Mucosa of descending colon (tissue), 3 donors: ENCODE measurements around the gene TMEM186. TPM values are rescaled to one million over a fixed set of nuclear protein-coding genes. Genes with fewer than 3 reads are reported as not detected.
"Not testable (repeated sequence)": the region's sequence is repeated elsewhere in the genome, so short reads cannot be mapped to it uniquely, and the experiment has no call there.

Experiments
- ATAC-seq: fragments of 200-7000 bp; cut with Tn5 transposase; one replicate; pipeline ENCODE4 v1.9.1; 2020; ENCODE audit warnings: mild to moderate bottlenecking, moderate library complexity
- DNase-seq, 3 donors: peaks; one replicate each; pipeline ENCODE4 v3.0.0-alpha.2; 2020
- H3K36me3 ChIP-seq: fragments of 200-600 bp; one replicate; pipeline ENCODE4 v1.8.0; 2021; ENCODE audit warnings: low read depth, mild to moderate bottlenecking
- H3K4me1 ChIP-seq: fragments of 200-600 bp; one replicate; pipeline ENCODE4 v1.8.0; 2021; ENCODE audit warnings: low read depth, mild to moderate bottlenecking
- H3K4me3 ChIP-seq: fragments of 200-600 bp; one replicate; pipeline ENCODE4 v1.8.0; 2021; ENCODE audit warnings: mild to moderate bottlenecking
- H3K9me3 ChIP-seq: fragments of 200-600 bp; one replicate; pipeline ENCODE4 v1.8.0; 2021; ENCODE audit warnings: mild to moderate bottlenecking
- CTCF ChIP-seq: fragments of 200-600 bp; IDR thresholded peaks from one replicate; pipeline ENCODE4 v1.8.0; 2022; ENCODE audit warnings: antibody characterized with exemption, mild to moderate bottlenecking
- intact Hi-C, 2 donors: fragments of 100-400 bp; cut with DNase I in 1 of 2; cut with micrococcal nuclease in 1 of 2; formaldehyde crosslinking; loops; one replicate each; pipeline versions ENCODE4 v1.11.0 to v1.11.1; 2022; cut with DNase I, micrococcal nuclease
- long read RNA-seq, 2 donors: library from polyadenylated mRNA; unstranded; transcript quantifications; one replicate each; pipeline ENCODE4 v2.0.0, GENCODE V29; 2019 to 2021
- total RNA-seq, 3 donors: library from RNA; stranded (reverse); fragmentation: NEBNext Ultra II Directional in 2 of 3; extraction: Animal tissue kit (Norgen Biotek cat#: 25700) in 2 of 3; gene quantifications; one replicate each; pipeline versions ENCODE4 v1.2.1 to v1.2.4, GENCODE V29; 2021 to 2023
- donor health status: DM: no; HTN: no; CAD: no; lungs with moderate emphysema.
- donor health status: DM: no; HTN: no; CAD: no.
- donor health status: DM: no; HTN: yes; CAD: no.

The TMEM186 gene
- 10 to 100 TPM; 12.2 to 13.9 (median 13.2) TPM for total RNA-seq
- long read RNA-seq, donor 1, transcript TMEM186-201 (2 exons, 1,448 nt) = major isoform, 10 of 15 reads
- long read RNA-seq, donor 1, partial matches to known transcripts = 0 of 15 reads
- long read RNA-seq, donor 1, other reads (novel, unspliced or antisense) = 5 of 15 reads
- long read RNA-seq, donor 2, transcript TMEM186-201 (2 exons, 1,448 nt) = major isoform, 10 of 14 reads
- long read RNA-seq, donor 2, partial matches to known transcripts = 0 of 14 reads
- long read RNA-seq, donor 2, other reads (novel, unspliced or antisense) = 4 of 14 reads

DNA sequence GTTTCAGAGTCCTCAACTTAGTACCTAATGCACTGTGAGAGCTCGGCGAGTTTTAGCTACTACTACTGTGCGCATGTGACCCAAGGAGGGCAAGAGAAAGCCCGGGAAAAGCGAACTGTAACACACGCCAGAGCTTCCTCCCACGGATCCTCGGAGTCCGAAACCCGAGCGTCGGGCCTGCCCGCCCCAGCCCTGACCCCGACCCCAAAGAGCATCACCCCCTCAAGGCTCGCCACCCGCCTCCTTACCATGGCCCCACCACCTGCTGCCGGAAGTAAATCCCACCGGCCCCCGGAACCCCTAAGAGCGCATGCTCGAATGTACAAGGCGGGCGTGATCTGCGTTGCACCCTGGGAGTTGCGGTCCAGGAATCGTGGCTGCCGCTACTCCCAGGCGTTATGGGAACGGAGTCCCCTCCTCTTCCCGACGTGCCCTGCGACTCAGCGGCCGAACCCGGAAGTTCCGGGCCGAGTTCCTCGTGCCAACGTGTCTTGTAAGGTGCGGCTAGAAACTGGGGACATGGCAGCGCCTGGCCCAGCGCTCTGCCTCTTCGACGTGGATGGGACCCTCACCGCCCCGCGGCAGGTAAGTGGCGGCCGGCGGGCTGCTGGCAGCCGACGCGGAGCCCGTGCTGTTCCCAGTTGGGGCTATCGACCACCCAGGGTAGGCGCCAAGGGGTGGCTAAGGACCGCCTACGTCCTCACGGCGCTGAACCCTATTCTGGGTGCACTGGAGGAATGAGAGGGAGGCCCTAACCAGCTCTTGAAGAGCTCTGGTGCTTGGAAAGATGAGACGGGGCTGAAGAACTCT lies at the start of gene TMEM186, which contains the start of gene PMM2:
TMEM186 (minus strand) TSS at position 276 of the 810 bp plus-strand sequence; CDS start at position 251, 25 bp downstream.
PMM2 (plus strand) TSS at position 476 of the 810 bp plus-strand sequence; CDS start at position 520, 44 bp downstream.
- peak within 1 kb of the TSS; percentile 74 for H3K4me3 ChIP-seq
- TF ChIP-seq CTCF = no peak
- ATAC-seq (peak; percentile 97), DNase-seq (peak; percentile 96 to 98 (median 98))
- H3K9me3 ChIP-seq = no peaks in the 10 kb centered on the region
- H3K4me1 ChIP-seq = peaks cover 33% of the 10 kb centered on the region
- no peaks in the 10 kb centered on the region for H3K36me3 ChIP-seq
- intact Hi-C loops = no loop called here

- no peak for DNase-seq
- no peak for TF ChIP-seq CTCF
These were observed 49.7 kb upstream of the TMEM186 start for GRCh38 chr16:8847145-8847544.

DNA sequence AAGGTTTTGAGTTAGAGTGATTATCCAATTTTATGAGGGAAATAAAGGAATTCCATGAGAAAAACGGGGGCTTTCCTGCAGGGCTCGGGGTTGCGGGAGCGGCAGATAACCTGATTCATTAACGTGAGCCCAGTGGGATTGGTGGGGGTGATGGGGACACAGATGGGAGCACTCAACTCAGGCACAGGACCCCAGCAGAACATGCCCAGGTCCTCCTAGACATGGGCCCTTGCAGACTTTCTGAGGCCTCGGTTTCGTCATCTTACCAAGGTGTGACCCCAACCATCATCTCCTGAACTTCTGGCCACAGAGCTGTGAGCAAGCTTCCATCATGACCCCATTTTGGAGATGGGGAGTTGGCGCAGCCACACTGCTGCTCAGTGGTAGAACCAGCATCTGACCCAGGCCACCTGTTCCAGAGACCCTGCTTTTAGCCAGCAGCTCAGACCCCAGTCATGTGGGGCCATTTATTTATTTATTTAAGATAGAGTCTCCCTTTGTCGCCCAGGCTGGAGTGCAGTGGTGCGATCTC lies 49.0 kb upstream of the TMEM186 start:
- no peak for ATAC-seq
- Histone ChIP-seq H3K36me3 (peaks cover 10% of the 10 kb centered on the region), H3K4me3 (no peak overlapping the region), H3K9me3 (no peaks in the 10 kb centered on the region), H3K4me1 (no peaks in the 10 kb centered on the region)
- intact Hi-C loops = no loop called here
- no peak for TF ChIP-seq CTCF
- no peak for DNase-seq

More at GRCh38 chr16:8847145-8847544, 49.7 kb upstream of the TMEM186 start:
- H3K4me3 ChIP-seq = no peak overlapping the region
- ATAC-seq = no peak
- H3K4me1 ChIP-seq = no peaks in the 10 kb centered on the region
- intact Hi-C loops = no loop called here
- H3K36me3 ChIP-seq = peaks cover 10% of the 10 kb centered on the region
- no peaks in the 10 kb centered on the region for H3K9me3 ChIP-seq

- DNase-seq = no peak
- no peak for TF ChIP-seq CTCF
- H3K9me3 ChIP-seq = no peaks in the 10 kb centered on the region
- H3K4me3 ChIP-seq = no peak overlapping the region
- ATAC-seq = no peak
- intact Hi-C loops = no loop called here
- peaks cover 10% of the 10 kb centered on the region for H3K36me3 ChIP-seq
- H3K4me1 ChIP-seq = no peaks in the 10 kb centered on the region
These were observed 48.4 kb upstream of the TMEM186 start for GRCh38 chr16:8845699-8846298.

GRCh38 chr16:8843296-8843695 lies 45.9 kb upstream of the TMEM186 start:
- not testable (repeated sequence) for H3K4me1 ChIP-seq, H3K4me3 ChIP-seq

DNA sequence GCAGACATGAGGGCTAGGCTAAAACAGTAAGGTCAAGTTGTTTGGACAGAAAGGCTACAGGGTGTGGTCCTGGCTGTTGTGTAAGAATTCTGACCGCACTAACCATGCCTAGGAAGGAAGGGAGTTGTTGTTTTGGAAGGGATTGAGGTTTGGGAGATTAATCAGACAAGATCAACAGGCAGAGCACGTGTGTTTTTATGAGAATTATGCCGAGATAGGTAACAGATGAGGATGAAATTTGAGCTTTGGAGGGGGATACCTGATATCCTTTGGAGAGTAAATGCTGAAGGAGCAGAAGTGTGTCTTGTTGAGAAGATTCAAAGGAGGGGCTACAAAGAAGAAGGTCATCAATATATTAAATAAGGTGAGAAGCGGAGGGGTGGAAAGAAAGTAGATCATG lies 44.6 kb upstream of the TMEM186 start:
- H3K36me3 ChIP-seq, DNase-seq, H3K4me1 ChIP-seq, ATAC-seq, intact Hi-C loops, H3K9me3 ChIP-seq, H3K4me3 ChIP-seq: not testable (repeated sequence)

More at GRCh38 chr16:8843296-8843695, 45.9 kb upstream of the TMEM186 start:
- H3K9me3 ChIP-seq, ATAC-seq, intact Hi-C loops, H3K36me3 ChIP-seq, DNase-seq: not testable (repeated sequence)

- H3K9me3 ChIP-seq, H3K36me3 ChIP-seq, H3K4me3 ChIP-seq, ATAC-seq, DNase-seq, intact Hi-C loops, H3K4me1 ChIP-seq: not testable (repeated sequence)
These were observed 40.2 kb upstream of the TMEM186 start for GRCh38 chr16:8837594-8837993.

- H3K4me1 ChIP-seq, intact Hi-C loops, DNase-seq, H3K4me3 ChIP-seq, H3K36me3 ChIP-seq, ATAC-seq, H3K9me3 ChIP-seq: not testable (repeated sequence)
These were observed 39.4 kb upstream of the TMEM186 start for GRCh38 chr16:8836797-8837196.
